ENCODE results near the gene EFCC1. TPM values are rescaled to one million over a fixed set of nuclear protein-coding genes. Genes with fewer than 3 reads are reported as not detected.

EFCC1 gene
- total and polyA plus RNA-seq, 2 donors, result 4.3 to 5.7 TPM

DNA sequence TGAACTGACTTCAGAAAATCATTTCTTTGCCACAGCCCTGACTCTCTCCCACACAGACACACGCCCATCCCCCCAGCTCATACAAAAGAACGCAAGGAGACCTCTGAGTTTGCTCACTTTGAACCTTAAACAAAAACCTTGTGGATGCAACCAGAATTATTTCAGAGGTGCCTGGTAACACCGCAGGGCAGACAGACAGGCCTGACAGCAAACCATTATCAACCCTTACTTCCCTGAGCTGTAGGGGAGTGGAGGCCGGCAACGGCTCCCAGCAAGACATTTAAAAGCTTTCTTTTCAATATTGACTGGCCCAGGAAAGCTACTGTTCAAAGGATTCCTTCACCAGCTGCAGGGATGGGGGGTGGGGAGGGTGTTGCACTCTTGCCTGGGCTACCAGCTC lies 2.0 kb upstream of the EFCC1 start:
- no peaks in the 10 kb centered on the region for H3K36me3 ChIP-seq (ENCODE audit: insufficient read depth)
- no peak overlapping the region for H3K27ac ChIP-seq (ENCODE audit: low read depth)
- H3K4me1 ChIP-seq (ENCODE audit: insufficient read depth), result peaks cover 3% of the 10 kb centered on the region
- no peak overlapping the region for H3K4me3 ChIP-seq (ENCODE audit: low read depth, low read length)
- 75% methylated on average over 5 of the region's 5 CpGs for WGBS
- DNase-seq (ENCODE audit: extremely low spot score), result no peak

DNA sequence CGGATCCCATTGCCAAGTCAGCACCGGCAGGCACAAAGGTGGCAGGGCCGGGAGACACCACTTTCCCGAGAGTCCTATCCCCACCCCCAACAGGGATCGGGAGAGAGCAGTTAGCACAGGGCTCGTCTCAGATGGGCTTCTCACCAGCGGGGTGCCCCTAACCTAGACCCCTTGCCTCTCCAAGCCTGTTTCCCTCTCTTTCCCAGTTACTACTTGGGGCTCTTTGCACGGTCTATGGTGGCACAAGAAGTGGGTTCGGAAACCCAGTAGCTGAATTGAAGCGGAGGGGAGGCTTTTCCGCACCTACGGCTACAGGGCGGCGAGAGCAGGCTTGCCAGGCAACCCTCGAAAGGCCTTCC lies 383 bp upstream of the EFCC1 start:
- WGBS, result 22% methylated on average over 15 of the region's 15 CpGs
- H3K4me3 ChIP-seq (ENCODE audit: low read depth, low read length), result peak overlapping the region; percentile 62
- no peak for DNase-seq (ENCODE audit: extremely low spot score)
- peaks cover 3% of the 10 kb centered on the region for H3K4me1 ChIP-seq (ENCODE audit: insufficient read depth)
- H3K27ac ChIP-seq (ENCODE audit: low read depth), result peak overlapping the region; percentile 72
- H3K36me3 ChIP-seq (ENCODE audit: insufficient read depth), result no peaks in the 10 kb centered on the region

DNA sequence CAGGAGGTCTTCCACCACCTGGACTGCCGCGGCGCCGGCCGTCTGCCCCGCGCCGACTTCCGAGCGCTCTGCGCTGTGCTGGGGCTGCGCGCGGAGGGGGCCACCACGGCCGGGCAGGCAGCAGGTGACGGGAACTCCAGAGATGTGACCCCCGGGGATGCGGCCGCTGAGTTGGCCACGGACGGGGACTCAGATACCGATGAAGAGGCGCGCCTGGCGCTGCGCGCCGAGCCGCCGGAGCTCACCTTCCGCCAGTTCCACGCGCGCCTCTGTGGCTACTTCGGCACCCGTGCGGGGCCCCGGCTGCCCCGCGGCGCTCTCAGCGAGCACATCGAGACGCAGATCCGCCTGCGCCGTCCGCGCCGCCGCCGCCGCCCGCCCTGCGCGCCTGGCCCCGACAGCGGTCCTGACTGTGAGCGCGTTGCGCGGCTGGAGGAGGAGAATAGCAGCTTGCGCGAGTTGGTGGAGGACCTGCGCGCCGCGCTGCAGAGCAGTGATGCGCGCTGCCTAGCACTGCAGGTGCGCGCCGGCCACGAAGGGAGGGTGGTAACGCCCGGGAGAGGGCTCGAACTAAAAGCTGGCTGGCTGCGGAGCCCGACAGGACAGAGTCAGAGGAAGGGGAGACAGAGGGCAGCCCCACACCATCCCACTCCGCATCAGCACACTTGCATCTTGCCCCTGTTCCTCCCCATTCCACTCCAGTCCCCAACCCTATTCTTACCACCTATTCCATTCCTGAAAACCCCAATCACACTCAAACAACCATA lies 885 bp downstream of the EFCC1 start:
- Histone ChIP-seq H3K27ac (ENCODE audit: low read depth) (no peak overlapping the region), H3K4me1 (ENCODE audit: insufficient read depth) (peaks cover 3% of the 10 kb centered on the region), H3K36me3 (ENCODE audit: insufficient read depth) (no peaks in the 10 kb centered on the region), H3K4me3 (ENCODE audit: low read depth, low read length) (peak overlapping the region; percentile 62)
- no peak for DNase-seq (ENCODE audit: extremely low spot score)
- WGBS, result 1% methylated on average over 81 of the region's 81 CpGs

DNA sequence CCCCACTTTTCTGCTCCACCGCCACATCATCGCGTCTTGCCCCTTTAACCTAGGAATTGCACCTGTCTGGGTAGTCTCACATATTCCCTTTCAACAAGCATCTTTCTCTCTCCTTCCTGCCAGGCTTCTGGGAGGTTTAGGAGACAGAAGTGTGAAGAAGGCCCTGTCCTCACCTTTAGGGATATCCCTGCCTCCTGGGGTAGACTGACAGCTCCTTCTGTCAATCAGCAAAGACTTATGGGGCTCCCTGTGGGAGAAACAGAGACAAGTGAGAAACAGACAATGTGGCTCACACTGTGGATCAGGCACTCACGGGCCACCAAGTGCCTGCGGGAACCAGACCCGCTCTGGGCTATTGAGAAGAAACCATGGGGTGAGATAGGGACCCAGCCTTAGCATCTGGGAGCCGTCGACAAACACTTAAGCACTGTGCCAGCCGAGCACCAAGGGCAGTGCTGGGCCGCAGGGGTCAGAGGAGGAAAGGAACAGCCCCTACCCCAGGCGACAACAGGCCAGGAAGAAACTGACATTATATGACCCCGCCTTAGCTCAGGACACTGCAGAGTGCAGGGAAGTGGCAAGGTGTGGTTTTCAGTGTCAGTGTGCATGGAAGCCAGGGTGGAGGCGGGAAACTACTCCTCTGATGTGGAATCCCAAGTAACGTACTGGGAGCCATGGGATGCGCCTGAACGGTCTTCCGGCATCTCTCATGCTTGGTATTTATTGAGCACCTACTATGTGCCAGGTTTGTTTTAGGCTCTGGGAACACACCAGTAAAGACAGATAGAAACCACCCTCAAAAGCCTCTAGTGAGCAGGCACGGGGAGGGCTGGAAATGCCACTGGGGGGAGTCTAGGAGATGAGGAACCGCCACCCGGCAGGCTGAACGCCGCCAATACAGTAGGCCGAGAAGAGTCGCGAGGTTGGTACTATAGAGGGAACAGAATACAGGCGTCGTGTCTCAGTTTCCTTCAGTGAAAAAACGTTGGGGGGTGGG lies 1.8 kb downstream of the EFCC1 start:
- Histone ChIP-seq H3K27ac (ENCODE audit: low read depth) (no peak overlapping the region), H3K4me1 (ENCODE audit: insufficient read depth) (peaks cover 3% of the 10 kb centered on the region), H3K4me3 (ENCODE audit: low read depth, low read length) (peak overlapping the region; percentile 62), H3K36me3 (ENCODE audit: insufficient read depth) (no peaks in the 10 kb centered on the region)
- no peak for DNase-seq (ENCODE audit: extremely low spot score)
- WGBS, result 51% methylated on average over 28 of the region's 28 CpGs

DNA sequence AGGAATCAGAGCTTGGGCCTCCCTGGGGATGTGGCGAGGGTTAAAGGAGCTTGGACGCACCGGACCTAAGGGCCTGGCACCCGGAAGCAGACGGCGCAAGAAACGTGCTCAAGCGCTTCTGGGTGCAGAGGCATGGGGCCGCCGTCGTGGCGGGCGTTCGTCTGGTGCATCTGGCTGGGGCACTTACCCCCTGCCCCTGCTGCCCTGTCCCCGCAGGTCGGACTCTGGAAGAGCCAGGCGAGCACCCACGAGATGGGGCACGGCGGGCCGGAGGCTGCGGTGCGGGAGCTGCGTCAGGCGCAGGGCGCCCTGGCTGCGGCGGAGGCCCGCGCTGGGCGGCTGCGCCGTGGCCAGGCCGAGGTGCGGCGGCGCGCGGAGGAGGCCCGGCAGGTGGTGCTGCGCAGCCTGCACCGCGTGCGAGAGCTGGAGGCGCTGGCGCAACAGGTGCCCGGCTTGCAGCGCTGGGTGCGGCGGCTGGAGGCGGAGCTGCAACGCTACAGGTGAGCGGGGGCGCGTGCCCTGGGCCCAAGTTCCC lies 2.5 kb downstream of the EFCC1 start:
- Histone ChIP-seq H3K27ac (ENCODE audit: low read depth) (no peak overlapping the region), H3K4me3 (ENCODE audit: low read depth, low read length) (peak overlapping the region; percentile 7), H3K4me1 (ENCODE audit: insufficient read depth) (peaks cover 3% of the 10 kb centered on the region), H3K36me3 (ENCODE audit: insufficient read depth) (no peaks in the 10 kb centered on the region)
- no peak for DNase-seq (ENCODE audit: extremely low spot score)
- WGBS, result 14% methylated on average over 55 of the region's 55 CpGs

DNA sequence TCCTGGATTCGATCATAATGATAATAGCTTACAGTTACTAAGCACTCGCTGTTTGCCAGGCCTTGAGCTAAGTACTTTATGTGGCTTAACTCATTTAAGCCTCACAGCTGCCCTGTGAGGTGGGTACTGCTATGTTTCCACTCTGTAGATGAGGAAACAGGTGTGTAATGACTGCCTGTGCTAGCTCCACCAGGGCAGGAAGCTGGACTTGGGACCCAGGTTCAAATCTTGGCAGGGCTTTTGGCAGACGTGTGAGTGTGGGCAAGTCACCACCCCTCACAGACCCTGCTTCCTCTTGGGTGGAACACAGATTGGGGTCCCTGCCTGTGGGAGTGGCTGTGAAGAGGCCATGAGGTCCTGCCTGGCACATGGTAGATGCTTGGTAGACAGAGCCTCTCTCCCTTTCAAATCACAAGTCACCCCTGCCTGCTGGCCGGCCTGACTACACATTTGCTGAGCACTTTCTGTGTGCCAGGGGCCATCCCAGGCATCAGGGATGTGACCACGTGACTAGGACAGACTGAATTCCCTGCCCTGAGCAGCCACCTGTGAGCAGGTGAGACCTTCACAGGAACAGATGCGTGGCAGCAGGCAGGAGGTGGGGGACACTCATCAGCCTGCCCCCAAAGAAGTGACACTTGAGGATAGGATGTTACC lies 3.7 kb downstream of the EFCC1 start:
- Histone ChIP-seq H3K27ac (ENCODE audit: low read depth) (no peak overlapping the region), H3K4me1 (ENCODE audit: insufficient read depth) (peaks cover 3% of the 10 kb centered on the region), H3K36me3 (ENCODE audit: insufficient read depth) (no peaks in the 10 kb centered on the region), H3K4me3 (ENCODE audit: low read depth, low read length) (no peak overlapping the region)
- DNase-seq (ENCODE audit: extremely low spot score), result no peak
- WGBS, result 71% methylated on average over 6 of the region's 6 CpGs

DNA sequence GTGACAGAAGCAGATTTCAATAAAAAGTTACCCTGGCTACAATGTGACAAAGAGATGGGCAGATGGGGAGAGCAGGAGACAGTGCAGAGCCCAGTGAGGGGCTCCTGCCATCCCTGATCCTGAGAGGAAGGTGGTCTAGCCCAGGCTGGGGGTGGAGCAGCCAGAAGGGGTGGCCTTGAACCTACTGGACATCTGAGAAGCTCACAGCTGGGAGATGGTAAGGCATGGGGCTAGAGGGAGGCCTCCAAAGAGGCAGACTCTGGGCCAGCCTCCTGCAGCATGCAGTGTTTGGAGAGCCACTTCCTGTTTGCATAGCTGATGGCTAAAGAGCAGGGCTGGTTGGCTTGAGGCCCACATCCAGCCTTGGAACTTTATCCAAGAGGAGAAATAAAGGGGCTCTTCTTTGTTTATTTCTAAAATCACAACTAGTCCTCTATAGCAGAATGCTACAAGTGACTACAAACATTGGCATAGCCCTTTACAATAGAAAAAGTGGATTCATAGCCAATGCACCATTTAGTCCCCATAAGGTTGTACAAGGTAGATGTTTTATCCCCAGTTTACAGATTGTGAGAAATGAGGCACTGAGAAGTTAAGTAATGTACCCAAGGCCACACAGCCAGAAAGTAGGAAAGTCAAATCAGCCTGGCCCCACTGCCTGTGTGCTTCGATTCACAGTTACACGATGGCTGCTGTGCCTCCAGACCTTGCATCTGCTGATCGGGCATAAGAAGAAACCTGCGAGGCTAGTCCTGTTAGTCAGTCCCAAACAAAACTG lies 4.6 kb downstream of the EFCC1 start:
- H3K36me3 ChIP-seq (ENCODE audit: insufficient read depth), result no peaks in the 10 kb centered on the region
- DNase-seq (ENCODE audit: extremely low spot score), result peak; percentile 40
- H3K4me3 ChIP-seq (ENCODE audit: low read depth, low read length), result no peak overlapping the region
- 94% methylated on average over 4 of the region's 4 CpGs for WGBS
- H3K27ac ChIP-seq (ENCODE audit: low read depth), result no peak overlapping the region
- H3K4me1 ChIP-seq (ENCODE audit: insufficient read depth), result peaks cover 3% of the 10 kb centered on the region

DNA sequence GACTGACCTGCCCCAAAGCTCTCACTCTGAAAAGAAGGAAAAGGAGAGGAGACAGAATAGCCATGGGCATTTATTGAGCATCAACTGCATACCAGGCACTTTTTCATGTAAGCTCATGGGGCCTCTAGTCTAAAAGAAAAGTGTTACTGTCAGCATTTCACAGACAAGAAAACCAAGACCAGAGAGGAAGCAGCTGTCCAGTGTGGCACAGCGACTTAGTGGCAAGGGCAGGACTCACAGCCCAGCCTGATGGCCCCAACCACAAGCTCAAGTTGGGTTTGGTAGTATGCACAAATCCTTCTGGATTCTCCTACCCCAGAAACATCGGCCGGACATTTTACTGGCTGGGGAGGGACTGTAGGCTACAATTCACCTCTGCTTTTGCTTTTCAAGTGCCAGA lies 5.8 kb downstream of the EFCC1 start:
- DNase-seq (ENCODE audit: extremely low spot score), result no peak
- 74% methylated on average over 3 of the region's 3 CpGs for WGBS
- H3K27ac ChIP-seq (ENCODE audit: low read depth), result no peak overlapping the region
- no peaks in the 10 kb centered on the region for H3K36me3 ChIP-seq (ENCODE audit: insufficient read depth)
- no peak overlapping the region for H3K4me3 ChIP-seq (ENCODE audit: low read depth, low read length)
- H3K4me1 ChIP-seq (ENCODE audit: insufficient read depth), result peaks cover 1% of the 10 kb centered on the region

DNA sequence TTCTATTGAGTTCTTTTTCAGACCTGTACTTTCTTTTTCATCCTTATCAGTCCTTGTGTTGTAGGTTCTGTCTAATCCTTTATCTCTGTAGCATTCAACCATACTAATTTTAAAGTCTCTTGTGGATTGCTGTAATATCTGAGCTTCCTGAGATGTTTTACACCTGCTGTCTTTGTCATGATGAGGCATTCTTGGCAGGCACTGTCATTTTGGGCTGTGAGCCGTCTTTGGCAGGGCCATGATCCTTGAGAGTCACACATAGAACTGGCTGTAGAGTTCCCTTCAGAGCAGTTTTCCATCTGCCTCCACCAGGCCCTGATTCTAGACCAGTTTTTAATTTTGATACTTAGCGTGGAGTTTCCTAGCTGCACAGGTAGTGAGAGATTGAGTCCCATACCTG lies 6.7 kb downstream of the EFCC1 start:
- Histone ChIP-seq H3K36me3 (ENCODE audit: insufficient read depth) (no peaks in the 10 kb centered on the region), H3K4me3 (ENCODE audit: low read depth, low read length) (no peak overlapping the region), H3K4me1 (ENCODE audit: insufficient read depth) (peaks cover 1% of the 10 kb centered on the region), H3K27ac (ENCODE audit: low read depth) (no peak overlapping the region)
- no peak for DNase-seq (ENCODE audit: extremely low spot score)
- 66% methylated on average over 2 of the region's 2 CpGs for WGBS

DNA sequence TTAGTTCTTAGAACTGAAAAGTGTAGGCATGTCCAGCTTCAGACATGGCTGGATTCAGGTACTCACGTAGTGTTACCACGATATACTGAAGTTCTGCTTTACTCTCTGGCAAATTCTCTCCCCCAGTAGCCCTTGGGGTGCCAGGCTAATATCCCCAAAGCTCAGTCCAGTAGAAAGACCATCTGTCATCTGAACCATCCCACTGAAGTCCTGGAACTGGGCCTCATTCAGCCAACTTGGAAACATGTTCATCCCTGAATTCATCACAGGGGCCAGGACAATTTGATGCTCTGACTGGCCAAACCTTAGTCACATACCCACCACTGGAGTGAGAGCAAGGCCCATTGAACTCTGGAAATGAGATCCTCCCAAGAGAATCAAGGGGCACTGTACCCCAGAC lies 8.2 kb downstream of the EFCC1 start:
- no peak overlapping the region for H3K27ac ChIP-seq (ENCODE audit: low read depth)
- no peak for DNase-seq (ENCODE audit: extremely low spot score)
- H3K4me1 ChIP-seq (ENCODE audit: insufficient read depth), result no peaks in the 10 kb centered on the region
- WGBS, result over 99% methylated on average over 2 of the region's 2 CpGs
- H3K4me3 ChIP-seq (ENCODE audit: low read depth, low read length), result no peak overlapping the region
- H3K36me3 ChIP-seq (ENCODE audit: insufficient read depth), result no peaks in the 10 kb centered on the region

DNA sequence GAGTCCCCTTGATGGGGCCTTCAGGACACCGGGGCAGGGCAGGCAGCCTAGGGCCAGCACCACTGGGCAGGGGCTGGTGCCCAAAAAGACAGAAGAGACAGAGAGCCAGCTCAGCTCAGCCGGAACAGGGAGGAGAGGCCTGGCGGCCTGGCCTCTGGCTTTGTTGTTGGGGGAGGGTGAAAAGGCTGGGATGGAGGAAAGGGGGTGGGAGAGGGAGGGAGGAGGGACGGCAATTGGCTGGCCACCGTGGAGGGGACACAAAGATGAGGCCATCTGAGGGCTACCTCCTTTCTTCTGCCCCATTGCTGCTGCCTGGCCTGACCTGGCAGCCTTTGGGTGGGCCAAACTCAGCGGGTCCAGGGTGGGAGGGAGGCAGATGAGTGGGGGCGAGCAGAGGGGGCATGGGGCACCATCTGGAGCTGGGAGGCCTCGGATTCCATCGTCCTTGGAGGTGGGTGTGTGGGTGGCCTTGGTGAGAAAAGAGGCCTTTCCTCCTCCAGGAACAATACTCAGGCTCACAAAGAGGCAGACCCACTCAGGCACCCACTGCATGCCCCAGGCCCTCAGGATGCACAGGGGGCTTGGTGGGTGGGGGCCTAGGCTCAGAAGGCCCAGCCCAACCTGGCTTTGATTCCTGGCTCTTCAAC lies 9.3 kb downstream of the EFCC1 start:
- Histone ChIP-seq H3K36me3 (ENCODE audit: insufficient read depth) (no peaks in the 10 kb centered on the region), H3K4me1 (ENCODE audit: insufficient read depth) (no peaks in the 10 kb centered on the region), H3K27ac (ENCODE audit: low read depth) (peak overlapping the region; percentile 11), H3K4me3 (ENCODE audit: low read depth, low read length) (no peak overlapping the region)
- 60% methylated on average over 9 of the region's 9 CpGs for WGBS
- DNase-seq (ENCODE audit: extremely low spot score), result no peak

DNA sequence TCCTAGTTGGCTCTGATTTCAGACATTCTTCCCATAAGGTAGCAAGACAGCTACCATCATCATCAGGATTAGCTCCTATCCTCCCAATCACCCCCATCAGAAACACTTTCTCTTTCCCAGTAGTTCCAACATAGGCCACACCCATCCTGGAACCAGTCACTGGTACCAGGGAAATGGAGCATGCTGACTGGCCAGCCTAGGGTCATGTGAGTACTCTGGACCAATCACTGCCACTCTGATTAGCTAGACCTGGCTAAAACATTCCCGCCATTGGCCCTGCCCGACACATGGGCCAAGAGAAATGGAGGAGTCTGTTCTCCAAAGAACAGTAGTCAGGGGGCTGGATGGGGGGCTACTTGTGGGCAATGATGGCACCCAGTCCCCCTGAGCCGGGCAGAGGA lies 12.4 kb downstream of the EFCC1 start:
- Histone ChIP-seq H3K4me3 (ENCODE audit: low read depth, low read length) (no peak overlapping the region), H3K4me1 (ENCODE audit: insufficient read depth) (peaks cover 2% of the 10 kb centered on the region), H3K27ac (ENCODE audit: low read depth) (peak overlapping the region; percentile 78), H3K36me3 (ENCODE audit: insufficient read depth) (no peaks in the 10 kb centered on the region)
- WGBS, result 93% methylated on average over 3 of the region's 3 CpGs
- DNase-seq (ENCODE audit: extremely low spot score), result no peak
